ENCODE results near the gene CALHM3.
"Not testable (repeated sequence)": the region's sequence is repeated elsewhere in the genome, so short reads cannot be mapped to it uniquely, and the experiment has no call there.

Gene CALHM3, protein sequence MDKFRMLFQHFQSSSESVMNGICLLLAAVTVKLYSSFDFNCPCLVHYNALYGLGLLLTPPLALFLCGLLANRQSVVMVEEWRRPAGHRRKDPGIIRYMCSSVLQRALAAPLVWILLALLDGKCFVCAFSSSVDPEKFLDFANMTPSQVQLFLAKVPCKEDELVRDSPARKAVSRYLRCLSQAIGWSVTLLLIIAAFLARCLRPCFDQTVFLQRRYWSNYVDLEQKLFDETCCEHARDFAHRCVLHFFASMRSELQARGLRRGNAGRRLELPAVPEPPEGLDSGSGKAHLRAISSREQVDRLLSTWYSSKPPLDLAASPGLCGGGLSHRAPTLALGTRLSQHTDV

DNA sequence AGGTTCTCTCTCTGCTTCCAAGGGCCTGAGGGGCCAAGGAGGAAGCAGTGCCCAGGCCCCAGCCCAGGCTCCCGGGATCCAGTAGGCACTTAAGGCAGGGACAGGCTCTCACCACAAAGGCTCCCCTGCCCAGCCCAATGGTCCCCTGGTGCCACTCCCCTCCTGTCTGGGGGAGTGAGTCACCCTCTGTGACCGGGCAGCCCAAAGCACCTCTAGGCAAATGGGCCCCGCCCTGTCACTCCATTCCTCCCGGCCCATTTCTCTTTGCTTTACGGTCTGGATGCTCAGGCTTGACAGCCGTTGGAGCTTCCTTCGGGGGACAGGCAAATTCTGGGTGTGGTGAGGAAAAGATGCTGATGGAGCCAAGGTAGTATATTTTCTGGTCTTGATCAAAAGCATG is at the start of gene CALHM3:
CALHM3 (minus strand) TSS at position 106 of the 400 bp plus-strand sequence. CDS start 208 bp downstream, outside the sequence.
- no peak for DNase-seq

DNA sequence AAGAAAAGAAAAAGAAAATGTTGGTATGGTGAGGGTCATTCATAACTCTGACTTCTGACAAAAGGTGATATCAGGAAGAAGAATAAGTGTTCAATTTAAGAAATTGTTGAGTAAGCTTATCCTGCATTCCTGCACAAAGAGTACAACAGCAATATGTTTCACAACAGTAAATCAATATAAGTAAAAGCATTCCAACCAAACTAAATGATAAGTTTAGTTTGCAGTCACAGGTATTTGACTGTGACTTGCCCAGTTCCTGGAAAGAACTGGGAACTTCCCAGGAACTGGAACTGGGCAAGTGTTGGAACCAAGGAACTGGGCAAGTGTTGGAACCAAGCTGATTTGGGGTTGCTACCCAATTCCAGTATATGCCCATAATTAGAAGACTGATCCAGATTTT is 49.5 kb upstream of the CALHM3 start:
- no peak for DNase-seq

DNA sequence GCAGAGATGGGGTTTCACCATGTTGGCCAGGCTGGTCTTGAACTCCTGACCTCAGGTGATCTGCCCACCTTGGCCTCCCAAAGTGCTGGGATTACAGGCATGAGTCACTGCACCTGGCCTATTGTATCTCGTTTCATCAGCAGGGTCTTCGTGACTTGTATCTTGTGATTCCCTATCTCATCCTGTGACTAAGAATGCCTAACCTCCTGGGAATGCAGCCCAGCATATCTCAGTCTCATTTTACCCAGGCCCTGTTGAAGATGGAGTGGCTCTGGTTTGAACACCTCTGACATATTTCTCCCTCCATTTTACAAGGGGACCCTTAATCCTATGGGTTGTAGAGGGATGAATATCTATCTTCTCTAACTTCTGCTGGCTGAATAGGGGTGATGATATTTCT is 48.4 kb upstream of the CALHM3 start:
- DNase-seq, result not testable (repeated sequence)

DNA sequence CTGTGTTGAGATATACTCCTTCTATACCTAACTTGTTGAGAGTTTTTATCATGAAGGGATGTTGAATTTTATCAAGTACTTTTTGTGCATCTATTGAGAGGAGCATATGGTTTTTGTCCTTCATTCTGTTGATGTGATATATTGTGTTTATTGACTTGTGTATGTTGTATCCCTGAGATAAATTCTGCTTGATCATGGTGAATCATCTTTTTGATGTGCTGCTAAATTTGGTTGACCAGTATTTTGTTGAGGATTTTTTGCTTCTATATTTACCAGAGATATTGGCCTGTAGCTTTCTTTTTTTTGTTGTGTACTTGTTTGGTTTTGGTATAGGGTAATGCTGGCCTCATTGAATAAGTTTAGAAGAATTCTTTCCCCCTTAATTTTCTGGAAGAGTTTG is 46.9 kb upstream of the CALHM3 start:
- DNase-seq, result no peak

DNA sequence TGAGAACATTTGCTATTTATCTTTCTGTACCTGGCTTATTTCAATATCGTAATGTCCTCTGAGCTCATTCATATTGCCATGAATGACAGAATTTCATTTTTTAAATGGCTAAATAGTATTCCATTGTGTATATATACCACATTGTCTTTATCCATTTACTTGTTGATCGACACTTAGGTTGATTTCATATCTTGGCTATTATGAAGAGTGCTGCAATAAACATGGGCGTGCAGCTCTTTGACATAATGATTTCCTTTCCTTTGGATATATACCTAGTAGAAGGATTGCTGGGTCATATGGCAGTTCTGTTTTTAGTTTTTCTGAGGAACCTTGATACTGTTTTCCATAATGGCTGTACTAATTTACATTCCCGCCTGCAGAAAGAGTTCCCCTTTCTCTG is 44.6 kb upstream of the CALHM3 start:
- no peak for DNase-seq

DNA sequence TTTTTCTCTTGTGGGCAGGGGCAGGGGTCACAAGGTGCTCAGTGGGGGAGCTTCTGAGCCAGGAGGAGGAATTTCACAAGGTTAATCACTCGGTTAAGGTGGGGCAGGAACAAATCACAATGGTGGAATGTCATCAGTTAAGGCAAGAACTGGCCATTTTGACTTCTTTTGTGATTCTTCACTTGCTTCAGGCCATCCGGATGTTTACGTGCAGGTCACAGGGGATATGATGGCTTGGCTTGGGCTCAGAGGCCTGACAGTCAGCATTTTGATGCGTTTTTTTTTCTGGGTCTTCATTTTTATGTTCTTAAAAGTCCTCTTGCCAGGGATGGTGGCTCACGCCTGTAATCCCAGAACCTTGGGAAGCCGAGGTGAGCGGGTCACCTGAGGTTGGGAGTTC is 43.0 kb upstream of the CALHM3 start:
- DNase-seq, result not testable (repeated sequence)

DNA sequence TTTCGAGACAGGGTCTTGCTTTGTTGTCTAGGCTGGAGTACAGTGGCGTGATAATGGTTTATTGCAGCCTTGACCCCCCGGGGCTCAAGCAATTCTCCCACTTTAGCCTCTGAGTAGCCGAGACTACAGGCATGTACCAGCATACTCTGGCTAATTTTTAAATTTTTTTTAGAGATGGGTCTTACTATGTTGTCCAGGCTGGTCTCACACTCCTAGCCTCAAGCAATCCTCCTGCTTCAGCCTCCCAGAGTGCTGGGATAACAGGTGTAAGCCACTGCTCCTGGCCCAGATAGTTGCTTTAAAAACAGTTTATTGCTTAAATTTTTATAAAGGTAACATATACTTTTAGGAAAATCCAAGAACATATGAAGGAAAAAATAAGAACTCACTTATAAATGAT is 40.8 kb upstream of the CALHM3 start:
- DNase-seq, result no peak

DNA sequence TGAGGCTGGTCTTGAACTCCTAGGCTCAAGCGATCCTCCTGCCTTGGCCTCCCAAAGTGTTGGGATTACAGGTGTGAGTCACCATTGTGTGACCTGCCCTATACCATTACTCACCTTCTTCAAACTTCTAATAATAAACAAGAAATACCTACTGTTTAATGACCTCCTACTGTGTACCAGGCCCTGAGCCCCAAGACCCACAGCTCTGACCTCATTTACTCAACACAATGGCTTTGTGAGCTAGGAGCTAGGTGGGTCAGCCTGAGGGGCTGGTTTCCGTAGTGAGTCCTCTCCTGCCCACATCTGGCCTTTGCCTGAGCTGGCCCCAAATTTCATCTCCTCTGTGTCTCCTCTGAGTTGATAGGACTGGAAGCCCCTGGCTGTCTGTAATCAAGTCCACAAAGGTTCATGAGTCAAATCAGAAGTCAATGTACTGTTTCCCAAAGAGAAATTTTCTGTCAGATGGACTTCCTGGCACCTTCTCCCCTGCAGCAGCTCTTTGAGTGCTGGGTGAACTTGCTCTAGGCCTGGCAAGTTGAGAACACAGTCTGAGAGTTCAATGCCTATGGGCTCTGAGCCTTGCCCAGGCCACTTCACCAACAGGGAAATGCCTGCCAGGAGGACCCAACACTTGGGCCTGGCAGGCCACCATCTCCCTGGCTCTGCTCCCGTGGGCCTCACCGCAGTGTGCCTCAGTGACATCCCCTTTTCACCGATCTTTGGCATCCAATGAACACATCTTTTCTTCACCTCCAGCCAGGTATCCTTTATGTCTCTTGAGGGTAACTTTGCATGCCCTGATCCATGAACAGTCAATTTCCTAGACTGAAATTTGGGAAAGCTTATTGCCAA is 38.4 kb upstream of the CALHM3 start:
- peak; percentile 50 for DNase-seq

DNA sequence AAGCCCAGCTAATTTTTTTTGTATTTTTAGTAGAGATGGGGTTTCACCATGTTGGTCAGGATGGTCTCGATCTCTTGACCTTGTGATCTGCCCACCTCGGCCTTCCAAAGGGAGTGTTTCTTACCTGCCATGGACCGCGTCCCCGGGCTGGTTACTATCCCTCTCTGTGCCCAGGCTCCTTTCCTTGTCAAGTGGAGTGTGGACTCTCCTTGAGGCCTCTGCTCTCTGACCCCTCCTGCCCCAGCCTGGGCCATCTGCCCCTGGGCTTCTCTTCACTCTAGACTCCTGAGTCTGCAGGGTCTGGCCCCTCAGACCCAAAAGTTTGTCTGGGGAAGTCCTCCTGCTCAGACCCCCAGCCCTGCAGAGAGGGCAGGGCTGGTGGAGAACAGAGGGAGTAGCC is 35.2 kb upstream of the CALHM3 start:
- DNase-seq, result peak; percentile 49

DNA sequence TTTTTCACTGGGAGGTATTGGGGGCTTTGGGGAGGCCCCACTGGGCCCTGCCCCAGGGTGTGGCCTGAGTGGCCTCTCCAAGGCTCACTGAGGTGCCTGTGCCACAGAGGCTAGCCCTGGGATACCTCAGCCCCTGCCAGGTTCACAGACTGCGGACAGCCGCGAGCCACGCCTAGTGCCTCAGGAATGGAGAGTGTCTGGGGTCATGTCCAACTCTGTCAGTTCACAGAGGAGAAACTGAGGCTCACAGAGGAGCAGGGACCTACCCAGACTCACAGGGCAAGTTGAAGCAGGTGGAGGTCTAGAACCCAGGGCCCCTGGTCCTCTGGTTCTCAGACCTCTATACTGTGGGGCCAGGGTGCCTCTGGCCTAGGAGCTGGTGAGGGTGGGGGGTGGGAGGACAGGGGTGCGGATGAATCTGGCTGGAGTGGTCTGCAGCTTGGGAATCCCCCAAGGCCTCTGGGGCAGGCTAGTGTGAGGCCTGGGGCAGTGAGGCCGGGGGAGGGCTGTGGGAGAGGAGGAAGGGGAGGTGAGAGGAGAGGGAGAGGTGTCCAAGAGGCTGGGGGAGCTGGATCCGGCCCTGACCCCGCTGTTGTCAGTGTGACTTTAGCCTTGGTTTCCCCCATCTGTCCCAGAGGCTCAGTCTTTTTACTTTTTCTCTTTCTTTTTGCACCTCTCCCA is 34.5 kb upstream of the CALHM3 start:
- DNase-seq, result peak; percentile 53

DNA sequence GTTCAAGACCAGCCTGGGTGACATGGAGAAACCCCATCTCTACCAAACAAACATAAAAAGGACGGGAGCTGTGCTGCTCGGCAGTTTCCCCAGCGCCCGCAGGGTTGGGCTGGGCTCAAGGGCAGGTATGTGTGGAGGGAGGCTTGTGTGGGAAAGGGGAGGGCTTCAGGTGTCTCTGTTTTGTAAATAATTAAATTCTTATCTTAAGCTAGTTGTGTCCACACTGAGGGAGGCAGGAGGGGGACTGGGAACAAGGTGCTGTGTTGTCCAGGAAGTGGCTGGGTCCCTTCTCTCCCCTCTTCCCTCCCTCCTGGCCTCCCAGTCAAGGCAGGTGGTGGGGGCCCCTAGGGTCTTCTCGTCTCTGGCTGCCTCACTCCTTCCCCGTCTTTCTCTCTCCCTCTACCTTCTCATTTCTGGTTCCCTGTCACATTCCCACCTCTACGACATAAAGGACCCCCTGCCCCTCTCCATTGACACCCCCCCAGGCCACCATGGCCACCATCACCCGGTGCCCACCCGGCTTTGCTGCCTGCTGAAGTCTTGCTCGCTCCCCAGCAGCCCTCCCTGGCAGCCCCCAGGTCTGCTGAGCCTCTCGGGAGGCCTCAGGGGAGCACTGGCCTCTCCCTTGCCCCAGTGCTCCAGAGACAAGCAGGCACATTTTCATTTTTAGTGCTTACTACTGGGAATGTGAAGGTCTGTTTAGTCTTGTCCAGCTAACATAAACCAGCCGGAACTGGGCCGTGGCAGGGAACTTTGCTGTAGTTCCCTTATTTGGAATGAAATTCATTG is 33.7 kb upstream of the CALHM3 start:
- DNase-seq, result peak; percentile 32

DNA sequence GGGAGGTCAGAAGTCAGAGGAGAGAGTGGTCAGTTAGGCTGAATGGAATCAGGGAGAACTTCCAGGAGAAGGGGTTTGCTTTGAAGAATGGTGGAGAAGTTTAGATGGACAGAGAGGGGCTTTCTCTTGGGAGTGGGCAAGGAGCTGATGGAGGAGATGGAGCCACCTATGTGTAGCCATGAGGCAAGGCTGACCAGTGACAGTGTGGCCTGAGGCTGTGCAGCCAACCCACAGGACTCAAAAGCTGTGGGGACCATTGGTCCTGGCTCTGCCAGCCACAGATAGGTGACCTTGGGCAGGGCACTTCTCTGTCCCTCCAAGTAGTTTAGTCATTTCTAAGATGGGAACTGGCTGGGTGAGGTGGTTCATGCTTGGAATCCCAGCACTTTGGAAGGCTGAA is 33.1 kb upstream of the CALHM3 start:
- DNase-seq, result peak; percentile 15

DNA sequence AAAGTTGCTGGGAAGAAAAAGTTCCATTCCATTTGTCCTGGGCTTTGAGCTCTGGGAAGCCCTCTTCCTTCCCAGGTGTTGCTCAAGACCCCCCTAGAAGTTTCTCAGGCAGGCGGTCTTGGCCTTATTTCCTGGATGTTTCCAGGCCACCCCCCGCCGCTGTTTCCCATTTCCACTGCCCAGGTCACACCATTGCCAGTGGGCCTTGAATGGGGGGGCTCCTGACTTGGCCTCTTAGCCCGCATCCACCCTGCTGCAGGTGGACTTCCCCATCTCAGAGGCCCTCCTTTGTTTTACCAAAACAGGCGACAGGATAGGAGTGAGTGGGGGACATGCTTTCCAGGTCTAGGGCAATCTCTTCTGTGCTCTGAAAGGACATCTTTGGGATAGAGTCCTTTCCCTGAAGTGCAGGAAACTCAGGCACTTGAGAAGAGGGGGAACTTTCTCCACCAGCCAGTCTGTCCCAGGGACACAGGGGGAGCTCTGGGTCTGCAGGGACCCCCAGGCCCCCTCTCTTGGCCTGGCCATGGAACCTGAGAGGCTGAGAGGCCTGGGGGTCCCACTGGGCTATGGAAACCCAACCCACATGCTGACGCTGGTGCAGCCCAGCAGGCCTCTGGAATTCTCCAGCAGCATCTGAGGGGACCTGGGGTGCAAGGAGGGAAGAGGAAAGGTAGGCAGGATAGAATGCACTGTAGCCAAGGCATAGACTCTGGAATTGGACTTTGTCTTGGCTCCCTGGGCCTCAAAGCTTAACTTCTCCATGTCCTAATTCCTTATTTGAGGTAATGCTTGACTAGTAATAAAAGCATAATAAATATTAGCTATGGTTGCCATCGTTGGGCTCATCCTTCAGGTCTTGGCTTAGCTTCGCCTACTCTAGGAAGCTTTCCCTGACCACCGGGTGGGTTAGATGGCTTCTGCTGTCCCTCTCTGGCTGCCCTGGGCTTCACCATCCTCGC is 32.0 kb upstream of the CALHM3 start:
- peak; percentile 49 for DNase-seq

DNA sequence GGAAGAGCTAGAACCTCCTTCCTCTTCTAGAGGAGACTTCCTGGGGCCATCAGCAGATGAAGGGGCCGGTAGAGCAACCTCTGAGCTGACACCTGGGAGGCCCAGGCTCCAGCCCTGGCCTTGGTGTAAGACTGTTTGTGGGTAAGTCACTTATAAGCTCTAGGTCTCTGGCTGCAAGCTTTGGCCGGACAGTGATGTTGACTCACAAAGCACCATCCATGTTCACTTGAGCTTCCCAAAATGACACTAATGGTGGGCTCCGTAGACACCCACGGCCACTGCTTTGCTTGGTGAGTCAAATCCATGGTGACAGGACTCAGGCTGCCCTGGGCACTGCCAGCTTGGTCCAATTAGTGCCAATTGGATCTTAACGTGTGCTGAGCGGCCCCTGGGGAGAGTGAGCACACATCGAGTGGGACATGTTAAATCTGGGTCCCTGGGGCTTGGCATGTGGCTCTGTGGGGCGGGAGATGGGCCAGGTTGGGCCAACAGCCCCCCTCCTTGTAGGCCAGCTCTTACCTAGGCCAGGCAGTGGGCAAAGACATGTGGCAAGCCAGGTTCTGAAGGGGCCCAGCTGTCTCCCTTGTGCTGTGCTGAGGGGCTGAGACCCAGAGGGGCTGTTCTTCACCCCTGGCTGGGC is 31.1 kb upstream of the CALHM3 start:
- peak; percentile 47 for DNase-seq

DNA sequence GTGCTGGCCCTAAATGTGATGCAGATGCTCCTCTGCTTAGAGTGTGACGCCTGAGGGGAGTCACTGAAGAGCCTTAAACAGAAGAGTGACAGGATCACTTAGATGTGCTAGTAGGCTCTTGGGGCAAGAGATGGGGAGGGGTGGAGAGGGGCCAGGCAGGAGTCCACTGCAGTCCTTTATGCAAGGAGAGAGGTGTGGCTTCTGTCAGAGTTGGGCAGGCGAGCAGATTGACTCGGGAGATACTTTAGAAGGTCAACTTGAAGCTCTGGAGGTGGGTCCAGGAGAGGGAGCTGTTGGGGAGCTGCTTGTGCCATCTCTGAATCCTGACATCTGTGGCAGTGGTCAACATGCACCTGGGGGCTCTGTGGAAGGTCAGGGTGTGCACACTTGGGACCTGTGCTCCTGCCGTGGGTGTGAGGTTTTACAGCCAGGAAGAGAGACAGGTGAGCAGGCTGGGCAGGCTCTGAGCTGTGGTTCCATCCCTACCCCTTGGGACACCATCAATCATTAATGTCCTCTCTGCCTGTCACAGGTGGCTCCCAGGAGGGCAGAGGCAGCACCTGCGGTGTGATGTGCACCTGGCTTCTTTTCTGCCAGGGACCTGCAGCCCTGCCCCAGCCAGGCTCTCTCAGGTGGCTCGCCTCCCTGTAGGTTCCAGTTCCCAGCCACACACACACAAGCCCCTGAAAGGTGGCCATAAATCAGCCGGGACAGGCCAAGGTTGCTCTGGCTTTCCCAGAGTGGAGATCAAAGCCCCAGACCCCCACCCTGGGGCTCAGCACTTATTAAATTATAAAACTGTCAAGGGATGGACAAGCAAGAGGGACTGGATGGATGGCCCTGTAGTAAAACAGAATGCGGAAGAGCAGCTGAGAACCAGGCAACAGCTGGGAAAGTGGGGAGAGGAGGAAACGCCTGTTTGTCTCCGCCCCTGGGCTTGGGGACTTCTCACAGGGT is 28.5 kb upstream of the CALHM3 start:
- peak; percentile 55 for DNase-seq

DNA sequence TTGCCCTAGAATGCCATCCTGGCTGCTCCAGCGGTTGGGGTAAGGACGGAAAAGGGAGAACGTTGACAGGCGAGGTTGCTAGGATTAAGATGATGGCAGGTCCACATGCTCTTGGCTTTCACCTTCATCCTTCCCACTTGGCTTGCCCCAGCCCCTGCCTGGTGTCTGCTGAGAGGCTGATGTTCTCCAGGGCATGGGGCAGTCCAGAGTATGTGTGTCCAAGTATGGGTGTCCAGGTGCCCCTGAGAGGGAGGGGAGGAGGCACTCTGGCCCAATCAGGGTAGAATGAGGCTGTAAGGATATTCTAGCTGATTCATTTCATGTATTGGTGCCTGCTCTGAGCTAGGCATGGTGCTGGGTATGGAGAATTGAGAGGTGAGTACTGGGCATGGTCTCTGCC is 27.0 kb upstream of the CALHM3 start:
- DNase-seq, result peak; percentile 51

DNA sequence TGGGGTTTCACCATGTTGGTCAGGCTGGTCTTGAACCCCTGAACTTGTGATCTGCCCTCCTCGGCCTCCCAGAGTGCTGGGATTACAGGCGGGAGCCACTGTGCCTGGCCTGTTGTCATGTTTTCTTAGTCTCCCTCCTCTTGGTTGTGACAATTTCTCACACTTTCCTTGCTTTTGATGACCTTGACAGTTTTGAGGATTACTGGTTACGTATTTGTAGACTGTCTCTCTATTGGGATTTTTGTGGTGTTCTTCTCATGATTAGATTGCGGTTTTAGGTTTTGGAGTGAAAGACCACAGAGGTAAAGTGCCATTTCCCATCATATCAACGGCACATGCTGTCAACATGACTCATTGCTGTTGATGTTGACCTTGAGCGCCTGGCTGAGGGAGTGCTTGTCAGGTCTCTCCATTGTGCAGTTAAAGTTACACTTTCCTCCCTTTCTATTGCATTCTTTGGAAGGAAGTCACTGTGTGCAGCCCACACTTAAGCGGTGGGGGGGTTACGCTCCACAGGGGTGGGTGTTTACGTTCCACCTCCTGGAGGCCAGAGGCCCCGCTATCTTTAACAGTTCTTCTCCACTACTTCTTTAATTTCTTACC is 25.2 kb upstream of the CALHM3 start:
- DNase-seq, result peak; percentile 67

DNA sequence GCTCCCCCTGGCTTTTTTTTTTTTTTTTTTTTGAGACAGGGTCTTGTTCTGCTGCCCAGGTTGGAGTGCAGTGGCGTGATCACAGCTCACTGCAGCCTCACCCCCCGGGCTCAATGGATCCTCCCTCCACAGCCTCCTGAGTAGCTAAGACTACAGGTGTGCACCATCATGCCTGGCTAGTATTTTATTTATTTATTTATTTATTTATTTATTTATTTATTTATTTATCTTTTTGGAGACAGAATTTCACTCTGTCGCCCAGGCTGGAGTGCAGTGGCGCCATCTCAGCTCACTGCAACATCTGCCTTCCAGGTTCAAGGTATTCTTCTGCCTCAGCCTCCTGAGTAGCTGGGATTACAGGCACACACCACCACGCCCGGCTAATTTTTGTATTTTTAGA is 24.7 kb upstream of the CALHM3 start:
- DNase-seq, result not testable (repeated sequence)

All from activated CD8-positive, alpha-beta memory T cell treated with anti-CD3 and anti-CD28 coated beads for 24 hours (primary cell).